HG03159 (cell line): ENCODE measurements around the gene ADGRD2.

Experiments
- ATAC-seq: cut with Tn5 transposase; IDR thresholded peaks from one replicate; pipeline ENCODE4 v1.9.1; 2021; ENCODE audit warnings: mild to moderate bottlenecking, moderate library complexity; ENCODE audit not compliant: unreplicated experiment

ADGRD2 gene

DNA sequence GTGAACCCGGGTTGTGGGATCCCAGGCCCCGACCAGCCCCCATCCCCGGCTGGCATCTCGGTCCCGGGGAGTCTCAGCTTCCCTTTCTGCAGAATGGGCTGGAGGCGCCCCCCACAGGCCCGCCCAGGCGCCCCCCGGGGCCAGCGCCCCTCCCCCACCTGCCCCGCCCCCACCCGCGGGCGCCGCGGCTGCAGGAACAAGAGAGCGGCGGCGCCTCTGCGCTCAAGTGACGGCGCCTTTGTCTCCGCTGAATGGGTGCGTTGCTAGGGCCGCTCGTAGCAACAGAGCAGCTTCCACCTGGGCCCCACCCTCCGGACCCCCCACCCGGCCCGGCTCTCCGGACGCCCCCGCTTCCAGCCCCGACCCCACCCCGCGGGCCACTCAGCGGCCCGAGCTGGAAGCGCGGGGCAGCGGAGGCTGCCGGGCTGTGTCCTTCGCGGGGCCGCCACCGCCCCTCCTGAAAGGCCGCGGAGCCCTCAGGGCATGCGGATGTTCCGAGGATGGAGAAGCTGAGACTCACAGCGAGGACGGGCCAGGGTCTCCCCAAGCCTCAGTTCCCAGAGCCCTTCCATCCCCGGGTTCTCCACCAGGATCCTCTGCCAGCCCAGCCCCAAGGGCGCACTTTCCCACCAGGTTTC is 27.5 kb downstream of the ADGRD2 start:
- ATAC-seq = no peak

DNA sequence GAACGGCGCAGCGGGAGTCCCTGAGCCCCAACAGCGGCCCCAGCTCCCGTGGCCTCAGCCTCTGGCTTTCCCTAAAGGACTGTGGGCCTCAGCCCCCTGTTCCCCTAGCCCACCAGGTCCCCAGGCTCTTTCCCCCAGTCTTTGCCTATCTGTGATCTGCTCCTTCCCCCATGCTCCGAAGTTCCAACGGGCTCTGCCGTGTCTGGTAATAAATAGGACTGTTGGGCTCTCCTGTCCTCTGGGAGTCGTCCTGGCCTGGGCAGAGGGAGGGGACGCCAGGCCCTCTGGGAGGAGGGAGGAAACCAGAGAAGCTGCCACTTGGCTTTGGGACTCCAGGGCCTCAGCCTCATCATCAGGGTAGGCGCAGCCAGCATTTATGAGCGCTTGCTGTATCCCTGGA is 28.1 kb downstream of the ADGRD2 start:
- ATAC-seq = no peak

DNA sequence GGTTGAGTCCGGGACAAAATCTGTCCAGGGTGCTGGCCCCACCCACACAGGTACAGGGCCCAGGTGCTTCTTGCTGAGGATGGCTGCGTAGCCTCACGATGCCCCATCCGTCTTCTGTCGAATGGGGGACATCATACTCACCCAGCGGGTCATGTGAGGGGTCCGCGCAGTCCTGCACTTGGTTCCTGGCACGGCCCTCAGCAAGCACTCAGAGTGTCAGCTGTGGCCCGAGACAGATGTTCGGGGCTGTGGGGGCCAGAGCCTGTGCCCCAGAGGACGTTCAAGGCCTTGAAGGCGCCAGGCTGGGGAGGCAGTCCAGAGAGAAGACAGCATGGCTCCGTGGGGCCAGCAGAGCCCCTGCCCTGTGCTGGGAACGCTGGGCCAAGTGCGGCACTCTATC is 29.1 kb downstream of the ADGRD2 start:
- no peak for ATAC-seq

DNA sequence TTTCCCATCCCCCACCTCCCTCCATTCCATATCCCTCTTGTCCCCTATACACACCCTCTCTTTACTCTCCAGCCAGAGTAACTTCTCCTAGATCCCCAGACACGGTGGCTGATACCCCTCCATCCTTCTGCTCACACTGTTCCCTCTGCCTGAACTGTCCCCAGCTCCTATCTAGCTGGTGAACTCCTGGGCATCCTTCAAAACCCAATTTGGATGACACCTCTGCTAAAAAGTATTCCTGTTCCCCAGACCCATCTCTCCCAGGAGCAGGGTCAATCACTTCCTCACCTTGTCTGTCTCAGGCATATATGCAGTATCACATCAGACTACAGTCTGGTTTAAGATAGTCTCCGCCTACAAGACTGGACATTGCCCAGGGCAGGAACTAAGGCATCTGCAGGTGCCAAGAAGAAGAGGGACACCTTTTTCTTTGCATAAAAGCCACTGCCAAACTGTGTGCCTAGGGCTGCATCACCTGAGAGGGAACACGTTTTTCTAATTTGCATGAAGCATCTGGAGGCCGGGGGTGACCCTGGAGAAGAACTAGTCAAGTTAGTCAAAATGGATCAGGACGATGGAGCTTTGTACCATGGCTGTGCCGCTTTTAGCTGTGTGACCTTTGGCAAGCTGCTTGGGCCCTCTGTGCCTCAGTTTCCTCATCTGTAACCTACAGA is 29.8 kb downstream of the ADGRD2 start:
- no peak for ATAC-seq

DNA sequence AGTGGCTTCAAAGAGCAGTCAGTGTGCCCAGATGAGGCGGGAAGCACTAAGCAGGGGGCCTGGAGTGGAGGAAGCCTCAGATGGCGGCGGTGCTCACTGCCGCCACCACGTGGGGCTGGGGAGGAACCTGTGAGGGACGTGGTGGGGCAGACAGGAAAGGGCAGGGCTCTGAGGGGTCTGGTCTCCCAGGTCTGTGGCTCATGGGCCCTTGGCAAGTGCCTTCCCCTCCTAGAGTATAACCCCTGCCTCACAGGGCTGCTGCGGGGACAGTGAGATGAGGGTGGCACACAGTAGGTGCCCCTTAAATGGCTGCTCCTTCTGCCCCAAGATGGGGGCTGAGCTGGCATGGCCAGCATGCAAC is 30.4 kb downstream of the ADGRD2 start:
- no peak for ATAC-seq

DNA sequence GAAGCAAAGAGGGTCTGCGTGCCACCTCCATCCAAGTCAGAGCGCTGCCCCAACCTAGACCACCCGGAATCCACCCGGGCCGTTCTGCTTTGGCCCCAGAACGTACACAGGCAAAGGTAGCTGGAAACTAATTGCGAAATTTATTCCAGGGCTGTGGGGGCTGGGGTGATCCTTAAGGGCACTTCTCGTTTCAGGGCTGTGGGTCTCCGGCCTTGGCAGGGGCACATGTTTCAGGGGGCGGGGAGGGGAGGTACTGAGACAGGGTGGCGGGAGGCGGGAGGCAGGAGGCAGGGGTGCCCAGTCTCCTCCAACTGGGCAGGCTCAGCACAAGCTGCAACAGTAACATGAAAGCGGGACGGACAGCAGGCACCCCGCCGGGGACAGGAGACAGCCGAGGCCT is 30.9 kb downstream of the ADGRD2 start:
- no peak for ATAC-seq

DNA sequence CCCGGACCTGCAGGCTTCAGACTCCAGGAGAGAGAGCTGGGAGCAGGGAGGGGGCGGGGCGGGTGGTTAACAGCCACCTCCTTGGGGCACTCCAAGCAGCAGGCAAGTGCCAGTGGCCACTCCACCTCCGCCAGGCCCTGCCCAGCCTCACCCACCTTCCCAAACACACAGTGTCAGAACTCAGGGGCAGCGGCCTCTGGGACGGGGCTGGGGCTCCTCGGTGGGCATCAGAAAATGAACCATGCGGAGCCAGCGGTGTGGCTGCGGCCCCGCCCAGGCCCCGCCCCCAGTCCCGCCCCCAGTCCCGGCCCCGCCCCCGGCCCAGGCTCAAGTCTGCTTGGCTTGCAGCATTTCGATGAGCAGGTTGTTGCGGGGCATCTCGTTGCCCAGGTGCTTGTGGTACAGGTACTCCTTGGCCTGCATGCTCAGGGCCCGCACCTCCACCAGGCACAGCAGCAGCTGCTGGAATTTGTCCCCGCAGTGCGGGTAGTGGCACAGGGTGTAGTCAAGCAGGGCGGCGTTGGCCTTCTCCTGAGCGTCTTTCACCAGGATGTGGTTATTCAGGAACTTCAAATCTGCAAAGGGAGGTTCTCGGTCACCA is 32.3 kb downstream of the ADGRD2 start:
- ATAC-seq = no peak

DNA sequence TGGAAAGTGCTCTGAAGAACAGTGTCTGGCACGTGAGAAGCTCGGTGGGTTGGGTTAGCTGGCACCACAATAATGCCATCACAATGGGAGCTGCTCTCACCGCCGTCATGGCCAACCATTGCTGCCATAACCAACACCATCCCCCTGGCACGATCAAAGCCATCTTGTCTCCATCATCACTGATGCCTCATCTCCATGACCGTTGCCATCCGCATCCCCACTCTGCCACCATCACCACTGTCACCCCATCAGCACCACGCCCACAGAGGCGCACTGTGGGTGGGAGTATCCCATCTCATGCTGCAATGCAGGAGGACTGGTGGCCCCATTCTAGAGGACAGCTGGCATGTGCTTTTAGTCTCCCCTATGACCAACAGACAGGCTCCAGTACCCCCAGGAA is 33.2 kb downstream of the ADGRD2 start:
- no peak for ATAC-seq

DNA sequence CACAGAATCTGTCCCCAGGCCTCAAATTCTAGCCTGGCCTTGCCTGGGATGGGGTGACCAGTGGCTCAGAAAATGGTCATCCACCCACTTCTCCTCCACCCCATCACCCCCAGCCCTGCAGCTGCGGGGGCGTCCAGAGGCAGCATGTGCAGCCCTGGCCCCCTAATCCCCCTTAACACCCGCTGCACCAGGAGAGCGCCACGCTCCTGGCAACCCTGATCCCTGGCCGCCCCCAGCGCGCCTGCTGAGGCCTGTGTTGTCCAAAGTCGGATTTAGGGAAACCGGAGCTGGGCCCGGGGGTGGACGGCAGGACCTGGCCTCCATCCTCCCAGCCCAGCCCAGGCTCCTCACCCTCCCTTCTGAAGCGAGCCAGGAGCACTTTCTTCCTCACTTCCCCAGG is 35.0 kb downstream of the ADGRD2 start:
- no peak for ATAC-seq

DNA sequence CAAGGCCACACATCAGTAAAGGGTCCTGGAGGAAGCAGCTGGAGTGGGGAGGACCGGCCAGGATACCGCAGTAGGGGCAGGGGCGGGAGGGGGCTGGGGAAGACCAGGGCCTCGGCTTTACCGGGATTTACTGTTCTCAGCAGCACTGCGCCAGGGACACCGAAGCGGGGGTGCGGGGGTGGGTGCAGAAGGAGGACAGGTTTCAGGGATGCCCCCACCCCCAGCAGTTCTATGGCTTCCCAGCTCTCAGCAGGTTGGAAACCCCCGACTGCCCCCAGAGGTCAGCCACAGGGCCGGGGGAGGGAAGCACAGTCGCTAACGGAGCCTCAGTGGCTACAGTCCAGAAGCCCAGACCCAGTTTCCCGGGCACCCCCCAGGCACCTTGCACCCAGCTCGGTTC is 35.7 kb downstream of the ADGRD2 start:
- ATAC-seq = no peak

DNA sequence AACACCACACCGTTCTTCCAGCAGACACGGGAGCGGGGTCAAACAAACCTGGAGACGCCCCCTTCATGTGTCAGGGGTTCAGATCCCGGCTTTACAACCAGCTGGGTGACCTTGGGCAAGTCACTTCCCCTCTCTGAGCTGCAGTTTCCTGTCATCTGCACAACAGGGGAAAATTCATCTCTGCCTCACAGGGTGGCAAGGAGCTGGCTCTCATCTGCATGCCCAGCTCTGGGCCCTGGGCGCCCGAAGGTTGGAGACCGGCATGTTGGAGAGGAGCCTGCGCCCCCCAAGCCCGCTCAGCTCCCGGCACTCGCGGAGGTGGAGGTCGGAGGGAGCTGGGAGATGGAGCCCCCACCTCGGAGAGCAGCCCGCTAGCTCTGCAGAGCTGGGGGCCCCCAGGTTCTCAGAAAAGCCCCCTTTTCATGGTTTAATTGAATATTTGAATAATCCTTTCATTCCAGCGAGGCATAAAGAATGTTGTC is 36.6 kb downstream of the ADGRD2 start:
- no peak for ATAC-seq

DNA sequence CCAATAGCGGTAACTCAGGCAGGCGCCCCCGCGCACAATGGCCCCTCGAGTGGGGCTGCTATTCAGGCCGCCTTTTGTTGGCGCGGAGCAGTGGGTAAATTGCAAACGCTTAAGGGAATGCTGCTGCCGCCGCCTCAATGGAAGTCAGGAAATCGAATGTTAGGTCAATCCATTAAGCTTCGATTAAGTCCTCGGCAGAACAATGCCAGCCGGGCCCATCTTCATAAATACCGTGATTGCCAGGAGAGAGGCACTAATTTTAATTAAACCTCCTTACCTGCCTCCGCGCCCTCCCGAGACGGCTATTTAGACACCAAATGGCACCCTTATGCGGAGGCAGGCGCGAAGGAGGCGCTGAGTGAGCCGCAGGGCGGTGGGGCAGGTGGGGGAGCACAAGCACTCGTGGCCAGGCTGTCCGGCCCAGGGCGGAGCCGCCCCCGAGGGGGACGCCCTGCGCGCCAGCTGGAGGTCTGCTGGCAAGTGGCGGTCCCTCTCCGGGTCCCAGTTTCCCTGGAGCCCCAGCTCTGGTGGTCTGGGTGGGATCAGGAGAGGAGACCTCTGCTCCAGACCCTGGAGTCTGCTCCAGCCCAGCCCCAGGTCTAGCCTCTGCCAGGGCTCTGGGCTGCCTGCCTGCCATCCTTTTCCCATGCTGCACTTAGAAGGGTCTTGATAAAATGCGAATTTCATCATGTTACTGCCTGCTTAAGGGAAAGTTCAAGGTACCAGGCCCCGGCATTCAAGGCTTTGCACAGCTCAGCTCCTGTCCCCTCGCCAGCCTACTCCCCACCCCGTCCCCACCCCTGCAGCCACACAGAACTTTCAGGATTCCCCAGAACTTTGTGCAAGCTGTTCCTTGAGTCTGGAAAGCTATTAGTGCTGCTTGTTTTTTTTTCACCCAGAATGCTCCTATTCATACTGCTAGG is 37.3 kb downstream of the ADGRD2 start:
- ATAC-seq = no peak

DNA sequence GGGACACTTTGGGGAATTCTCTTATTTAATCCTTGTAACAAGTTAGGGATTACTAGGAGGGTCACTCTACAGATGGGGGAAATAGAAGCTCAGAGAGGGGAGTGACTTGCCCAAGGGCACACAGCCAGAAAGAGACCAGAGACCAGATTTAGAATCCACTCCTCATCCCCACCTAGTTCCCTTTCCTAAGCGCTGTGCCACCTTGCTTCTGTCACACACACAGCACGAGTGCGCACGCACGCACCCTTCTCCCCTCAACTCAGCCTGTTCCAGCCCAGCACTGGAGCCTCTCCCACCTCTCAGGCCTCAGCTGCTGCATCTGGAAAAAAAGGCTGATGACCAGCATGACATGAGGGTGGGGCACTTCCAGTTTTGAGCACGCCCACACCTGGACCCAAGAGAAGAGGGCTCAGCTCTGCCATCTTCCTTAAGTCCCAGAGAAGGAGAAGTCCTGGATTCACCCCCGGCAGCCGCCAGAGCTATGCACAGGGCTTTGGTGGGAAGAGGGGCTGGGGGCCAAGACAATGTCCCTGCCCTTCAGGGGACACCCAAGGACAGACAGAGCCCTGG is 38.5 kb downstream of the ADGRD2 start:
- no peak for ATAC-seq

DNA sequence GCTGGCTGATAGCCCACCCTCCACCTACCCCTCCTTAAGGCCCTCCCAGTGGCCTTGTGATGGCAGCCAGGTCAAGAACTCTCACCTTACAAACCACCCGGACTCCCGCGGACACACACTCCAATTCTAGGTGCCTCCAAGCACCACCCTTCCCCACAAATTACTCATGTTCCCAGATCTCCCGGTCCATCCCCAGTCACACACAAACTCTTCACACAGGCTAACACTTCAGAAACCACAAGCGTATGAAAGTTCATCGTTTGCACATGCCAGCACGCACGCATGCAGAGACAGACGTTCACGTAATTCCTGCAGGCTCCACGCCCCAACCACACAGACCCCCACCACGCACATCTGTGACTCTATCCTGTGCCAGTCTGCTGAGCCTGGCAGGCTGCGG is 39.0 kb downstream of the ADGRD2 start:
- ATAC-seq = no peak

DNA sequence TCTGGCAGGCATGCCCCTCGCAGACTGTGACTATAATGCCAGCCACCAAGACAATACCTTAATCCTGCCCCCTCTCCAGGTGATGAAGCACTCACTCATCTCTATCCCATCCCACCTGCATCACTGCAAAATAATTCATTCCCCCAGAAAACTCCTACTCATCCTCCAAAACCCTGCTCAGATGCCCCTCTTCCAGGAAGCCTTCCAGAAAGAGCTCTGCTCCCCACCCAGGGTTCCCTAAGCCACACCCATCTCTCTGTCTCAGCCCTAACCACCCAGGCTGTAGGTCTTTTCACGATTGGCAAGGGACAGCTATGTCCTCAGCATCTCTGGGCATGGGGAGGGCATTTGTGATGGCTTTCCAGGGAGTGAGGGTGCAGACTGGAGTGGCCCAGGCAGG is 39.8 kb downstream of the ADGRD2 start:
- no peak for ATAC-seq

DNA sequence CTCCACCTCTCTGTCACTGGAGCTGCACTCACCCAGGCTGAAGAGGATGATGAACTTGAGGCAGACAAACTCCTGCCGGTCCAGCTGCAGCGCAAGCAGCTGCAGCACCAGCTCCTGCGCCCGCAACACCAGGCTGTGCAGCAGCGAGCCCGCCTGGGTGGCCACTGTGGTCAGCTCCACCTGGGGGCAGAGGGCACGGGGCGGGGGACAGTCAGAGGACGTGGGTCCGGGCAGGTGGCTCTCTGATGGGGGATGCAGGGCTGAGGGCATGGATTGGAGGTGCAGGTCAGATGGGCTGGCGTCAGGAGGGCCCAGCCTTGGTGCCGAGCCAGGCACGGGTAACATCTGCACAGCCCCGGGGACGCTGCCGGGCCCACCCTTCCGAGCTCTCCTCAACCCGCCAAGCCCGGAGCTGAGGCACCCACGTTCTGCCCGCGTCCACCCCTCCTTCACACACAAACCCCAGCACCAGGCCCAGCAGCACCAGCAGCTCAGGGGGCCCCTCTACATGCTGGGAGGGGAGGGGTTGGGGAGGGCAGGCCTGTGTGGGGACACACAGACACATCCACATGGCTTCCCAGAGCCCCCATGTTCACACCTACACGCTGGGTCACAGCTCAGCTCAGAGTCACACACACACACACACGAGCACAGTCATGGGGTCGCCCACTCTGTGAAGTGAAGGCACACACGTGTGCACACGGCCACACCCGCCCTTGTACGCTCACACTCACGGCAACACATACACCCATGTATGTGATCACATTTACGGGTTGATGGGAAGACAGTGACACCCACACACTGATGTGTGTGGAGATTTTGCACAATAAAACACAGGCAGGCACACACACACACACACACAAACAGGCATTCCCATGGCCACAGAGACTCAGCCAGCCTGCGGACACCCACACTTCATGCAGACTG is 41.1 kb downstream of the ADGRD2 start:
- no peak for ATAC-seq

DNA sequence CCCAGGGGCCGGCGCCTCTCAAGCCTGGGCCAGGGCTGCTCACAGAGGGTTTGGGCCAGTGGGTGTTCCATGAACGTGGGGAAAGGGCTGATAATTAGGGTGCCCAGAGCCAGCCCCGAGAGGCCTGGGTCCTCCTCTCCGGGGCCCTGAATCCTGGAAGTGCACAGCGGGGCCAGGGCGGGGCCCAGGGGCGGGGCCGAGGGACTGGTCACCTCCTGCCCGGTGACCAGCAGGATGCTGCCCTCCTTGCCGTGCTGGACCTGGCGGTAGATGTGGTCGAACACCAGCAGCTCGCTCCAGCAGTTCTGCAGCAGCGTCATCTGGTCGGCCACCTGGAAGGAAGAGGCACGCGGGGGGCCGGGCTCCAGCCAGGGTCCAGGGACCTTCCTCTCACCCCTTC is 42.6 kb downstream of the ADGRD2 start:
- ATAC-seq = no peak

DNA sequence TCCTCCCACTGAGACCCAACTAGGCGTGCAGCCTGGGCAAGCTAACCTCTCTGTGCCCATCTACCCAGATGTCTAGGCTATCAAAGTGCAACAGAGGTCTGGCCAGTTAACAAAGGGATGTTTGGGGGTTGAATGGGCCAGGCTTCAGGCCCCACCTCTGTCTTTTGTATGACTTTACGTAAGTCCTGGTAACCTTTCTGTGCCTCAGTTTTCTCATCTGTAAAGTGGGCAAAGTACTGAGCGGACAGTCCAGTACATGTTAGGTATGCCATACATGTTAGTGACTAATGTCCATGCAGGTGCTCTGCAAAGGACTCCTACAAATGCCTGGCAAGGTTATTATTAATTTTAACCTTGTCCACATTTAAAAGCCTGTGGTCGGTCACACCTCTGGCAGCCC is 43.0 kb downstream of the ADGRD2 start:
- no peak for ATAC-seq

DNA sequence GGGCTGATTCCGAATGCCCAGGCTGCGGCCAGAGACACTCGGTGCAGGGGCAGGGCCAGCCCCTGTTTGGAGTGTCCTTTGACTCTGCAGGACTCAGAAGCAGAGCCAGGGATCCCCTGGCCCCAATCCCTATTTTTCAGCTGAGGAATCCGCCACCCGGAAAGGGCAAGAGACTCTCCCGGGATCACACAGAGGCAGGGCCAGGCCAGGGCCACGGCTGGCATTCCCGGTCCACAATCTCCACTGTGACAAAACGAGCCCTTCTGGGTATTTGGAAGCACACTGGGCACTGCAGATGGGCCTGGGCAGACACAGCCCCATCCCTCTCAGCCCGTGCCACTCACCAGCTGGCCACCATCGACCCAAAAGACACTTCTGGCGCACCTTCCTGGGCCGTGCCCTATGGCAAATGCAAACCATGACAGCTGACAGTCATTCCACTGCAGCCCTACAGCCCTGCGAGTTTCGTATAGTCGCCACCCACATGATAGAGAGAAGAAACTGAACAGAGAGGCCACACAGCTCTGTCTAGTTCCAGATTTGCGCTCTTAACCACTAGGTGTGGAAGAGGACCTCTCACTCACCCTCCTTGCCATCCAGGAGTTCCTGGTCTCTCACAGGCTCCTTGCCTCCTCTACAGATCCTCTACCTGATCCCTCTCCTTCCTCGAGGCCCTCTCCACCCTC is 43.7 kb downstream of the ADGRD2 start:
- no peak for ATAC-seq
